HG03039 (cell line): ENCODE results near the gene CTDP1.
"Not testable (repeated sequence)": the region's sequence is repeated elsewhere in the genome, so short reads cannot be mapped to it uniquely, and the experiment has no call there.

Experiments used
- ATAC-seq: cut with Tn5 transposase; IDR thresholded peaks from one replicate; pipeline ENCODE4 v1.9.1; 2021; ENCODE audit warnings: mild to moderate bottlenecking, moderate library complexity; ENCODE audit not compliant: unreplicated experiment

CTDP1 gene

GRCh38 chr18:79697178-79697577 lies 17.6 kb downstream of the CTDP1 start:
- no peak for ATAC-seq

DNA sequence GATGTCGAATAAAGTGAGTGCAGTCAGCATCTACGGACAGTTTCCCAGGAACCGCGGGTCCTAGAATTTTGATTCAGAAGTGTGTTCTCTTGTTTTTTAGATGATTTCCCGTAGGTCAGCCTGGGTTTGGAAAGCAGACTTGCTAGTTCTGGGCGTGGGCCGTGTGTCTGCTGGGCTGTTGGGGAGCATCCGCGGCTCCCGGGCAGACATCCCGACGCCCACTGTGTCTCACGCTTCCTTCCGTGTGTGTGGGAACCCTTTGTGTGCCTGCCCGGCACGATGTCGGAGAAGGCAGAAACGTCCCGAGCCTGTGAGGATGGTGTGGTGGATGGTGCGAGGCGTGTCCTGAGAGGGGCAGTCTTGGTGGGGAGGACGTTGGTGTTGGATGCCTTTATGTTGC lies 18.4 kb downstream of the CTDP1 start:
- ATAC-seq, result no peak

DNA sequence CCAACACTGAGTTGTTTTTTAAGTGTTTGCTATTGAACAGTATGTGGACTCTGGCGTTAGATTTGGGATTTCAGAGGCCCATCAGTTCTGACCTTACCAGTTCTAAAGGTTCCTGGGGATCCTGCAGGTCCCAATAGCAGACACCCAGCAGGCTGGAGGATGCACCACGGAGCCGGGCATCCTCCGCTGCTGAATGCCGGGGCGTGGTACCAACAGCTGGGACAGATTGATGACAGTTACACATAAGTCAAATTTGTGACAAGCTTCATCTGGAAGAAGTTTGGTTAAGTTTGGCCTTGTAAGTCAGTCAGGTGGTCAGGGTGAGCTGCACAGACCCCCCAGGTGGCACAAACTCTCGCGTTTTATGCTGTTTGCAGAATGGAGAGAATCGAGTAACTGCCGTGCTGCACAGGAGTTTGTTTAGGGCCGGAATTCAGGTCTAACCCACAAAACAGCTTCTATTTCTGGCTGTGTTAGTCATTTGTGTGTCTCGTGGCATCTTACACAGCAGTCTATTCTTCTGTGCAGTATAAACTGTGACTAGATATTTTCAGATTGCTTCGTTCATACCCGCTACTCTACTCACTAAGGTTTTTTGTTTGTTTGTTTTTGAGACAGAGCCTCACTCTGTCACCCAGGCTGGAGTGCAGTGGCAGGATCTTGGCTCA lies 19.2 kb downstream of the CTDP1 start:
- no peak for ATAC-seq

DNA sequence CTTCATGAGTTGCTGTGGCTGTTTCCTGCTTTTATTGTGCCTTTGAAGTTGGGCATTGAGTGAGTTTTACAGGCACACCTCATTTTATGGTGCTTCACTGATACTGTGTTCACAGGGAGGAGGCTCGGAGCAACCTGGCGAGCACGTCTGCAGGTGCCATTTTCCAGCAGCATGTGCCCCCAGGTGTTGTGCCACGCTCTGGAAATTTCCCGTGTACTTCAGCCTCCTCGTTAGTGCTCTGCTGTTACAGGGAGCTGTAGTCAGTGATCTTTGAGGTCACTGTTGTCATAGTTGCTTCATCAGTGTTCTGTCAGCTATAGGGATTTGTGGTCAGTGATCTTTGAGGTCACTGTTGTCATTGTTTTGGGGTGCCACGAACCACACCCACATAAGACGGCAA lies 20.1 kb downstream of the CTDP1 start:
- no peak for ATAC-seq

DNA sequence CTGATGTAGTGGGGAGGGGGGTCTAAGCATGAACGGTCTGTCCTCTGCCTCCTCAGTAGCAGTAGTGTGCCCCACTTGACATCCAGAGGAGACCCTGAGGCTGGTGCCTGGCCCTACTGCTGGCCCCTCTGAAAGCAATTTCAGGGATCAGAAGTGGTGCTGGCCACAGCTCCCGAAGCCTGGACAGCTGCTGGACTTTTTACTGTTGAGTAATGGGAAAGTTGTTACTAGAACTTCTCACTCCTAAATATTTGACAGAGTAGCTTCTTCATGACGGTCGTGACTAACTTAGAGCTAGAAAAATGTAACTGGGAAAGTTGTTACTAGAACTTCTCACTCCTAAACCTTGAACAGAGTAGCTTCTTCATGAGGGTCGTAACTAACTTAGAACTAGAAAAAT lies 23.3 kb downstream of the CTDP1 start:
- ATAC-seq, result no peak

GRCh38 chr18:79704631-79705030 lies 25.0 kb downstream of the CTDP1 start:
- no peak for ATAC-seq

GRCh38 chr18:79705272-79705671 lies 25.7 kb downstream of the CTDP1 start:
- no peak for ATAC-seq

GRCh38 chr18:79706006-79706405 lies 26.4 kb downstream of the CTDP1 start:
- ATAC-seq, result no peak

DNA sequence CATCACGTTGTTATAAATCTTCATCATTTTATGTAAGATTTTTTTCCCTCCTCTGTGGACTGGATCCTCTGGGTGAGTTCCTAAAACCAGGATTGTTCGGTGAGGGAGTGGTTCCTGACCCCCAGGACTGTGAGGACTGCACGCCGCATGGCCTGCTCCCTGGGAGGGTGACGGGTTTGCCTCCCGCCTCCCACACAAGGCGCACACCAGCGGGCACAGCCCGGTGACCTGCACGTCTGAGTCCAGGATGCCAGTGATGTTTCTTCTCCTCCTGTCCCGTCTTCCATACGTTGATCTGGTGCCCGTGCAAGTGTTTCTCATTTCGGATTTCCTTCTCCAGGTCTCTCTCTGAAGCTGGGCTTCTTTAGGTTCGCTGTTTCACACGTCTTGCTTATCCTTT lies 27.1 kb downstream of the CTDP1 start:
- ATAC-seq, result no peak

GRCh38 chr18:79707239-79707638 lies 27.6 kb downstream of the CTDP1 start:
- no peak for ATAC-seq

DNA sequence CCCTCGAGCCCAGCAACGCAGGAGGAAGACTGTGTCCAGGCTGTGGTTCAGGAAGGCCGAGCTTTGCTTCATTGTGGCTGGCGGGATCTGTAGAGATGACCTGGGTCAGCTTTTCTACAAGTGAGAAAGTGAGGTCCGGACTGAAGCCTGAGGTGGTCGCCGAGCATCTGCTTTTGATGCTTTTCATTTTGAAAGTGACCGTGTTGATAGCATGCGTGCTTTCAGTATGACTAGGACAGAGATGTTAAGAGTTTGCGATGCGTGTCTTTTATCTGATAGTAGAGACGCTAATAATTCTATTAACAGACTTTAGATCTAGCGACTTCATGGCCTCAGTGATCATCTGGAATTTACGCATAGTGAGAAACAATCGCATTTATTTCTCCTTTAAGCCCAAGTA lies 28.1 kb downstream of the CTDP1 start:
- no peak for ATAC-seq

GRCh38 chr18:79708412-79708811 lies 28.8 kb downstream of the CTDP1 start:
- no peak for ATAC-seq

DNA sequence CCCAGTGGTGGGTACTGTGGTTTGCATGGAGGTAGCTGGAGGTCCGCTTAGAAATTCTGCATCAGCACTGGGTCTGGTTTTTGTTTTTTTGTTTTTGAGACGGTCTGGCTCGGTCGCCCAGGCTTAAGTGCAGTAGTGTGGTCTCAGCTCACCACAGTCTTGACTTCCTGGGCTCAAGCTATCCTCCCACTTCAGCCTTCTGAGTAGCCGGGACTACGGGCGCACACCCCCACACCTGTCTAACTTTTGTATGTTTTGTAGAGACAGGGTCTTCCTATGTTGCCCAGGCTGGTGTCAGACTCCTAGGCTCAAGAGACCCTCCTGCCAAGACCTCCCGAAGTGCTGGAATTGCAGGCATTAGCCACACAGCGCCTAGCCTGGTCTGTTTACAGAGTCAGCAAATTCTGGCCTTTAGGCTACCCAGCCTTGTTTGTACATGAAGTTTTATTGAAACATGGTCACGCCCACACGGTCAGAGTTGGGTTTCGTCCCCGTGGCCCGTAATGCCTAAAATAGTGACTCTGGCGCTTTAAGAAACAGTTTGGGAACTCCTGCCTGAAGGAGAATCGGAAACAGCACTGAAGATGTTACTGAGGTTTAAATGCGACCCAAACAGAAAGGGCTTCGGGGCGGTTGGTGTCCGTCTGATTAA lies 32.7 kb downstream of the CTDP1 start:
- ATAC-seq, result no peak

DNA sequence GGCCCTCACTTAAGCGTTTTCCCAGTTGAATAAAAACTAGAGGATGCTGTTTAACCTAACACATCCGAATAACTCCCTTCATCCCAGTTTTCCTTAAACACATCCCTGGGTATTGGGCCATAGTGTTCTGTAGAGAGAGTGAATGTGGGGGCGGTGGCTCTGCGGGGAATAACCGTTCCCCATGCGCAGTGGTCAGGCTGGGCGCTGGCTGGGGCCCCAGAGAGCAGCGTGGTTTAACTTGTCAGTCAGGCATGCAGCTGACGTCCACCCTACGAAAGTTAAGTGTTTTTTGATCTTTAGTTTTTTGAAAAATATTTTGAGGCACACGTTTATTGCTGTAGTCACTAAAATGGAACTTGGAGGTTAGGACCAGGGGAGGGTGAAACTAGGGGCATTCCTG lies 33.7 kb downstream of the CTDP1 start:
- no peak for ATAC-seq

GRCh38 chr18:79714531-79715240 lies 35.1 kb downstream of the CTDP1 start:
- ATAC-seq, result no peak

DNA sequence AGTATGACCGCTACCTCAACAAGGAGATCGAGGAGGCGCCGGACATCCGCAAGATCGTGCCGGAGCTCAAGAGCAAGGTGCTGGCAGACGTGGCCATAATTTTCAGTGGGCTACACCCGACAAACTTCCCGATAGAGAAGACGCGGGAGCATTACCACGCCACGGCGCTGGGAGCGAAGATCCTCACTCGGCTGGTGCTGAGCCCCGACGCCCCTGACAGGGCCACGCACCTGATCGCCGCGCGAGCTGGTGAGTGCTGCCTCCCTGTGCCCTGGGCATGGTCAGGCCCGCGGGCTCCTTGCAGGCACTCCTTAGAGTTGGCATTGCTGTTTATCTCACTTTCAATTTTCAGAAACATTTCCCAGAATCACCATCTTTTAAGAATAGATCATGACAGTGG lies 35.7 kb downstream of the CTDP1 start:
- ATAC-seq, result no peak

DNA sequence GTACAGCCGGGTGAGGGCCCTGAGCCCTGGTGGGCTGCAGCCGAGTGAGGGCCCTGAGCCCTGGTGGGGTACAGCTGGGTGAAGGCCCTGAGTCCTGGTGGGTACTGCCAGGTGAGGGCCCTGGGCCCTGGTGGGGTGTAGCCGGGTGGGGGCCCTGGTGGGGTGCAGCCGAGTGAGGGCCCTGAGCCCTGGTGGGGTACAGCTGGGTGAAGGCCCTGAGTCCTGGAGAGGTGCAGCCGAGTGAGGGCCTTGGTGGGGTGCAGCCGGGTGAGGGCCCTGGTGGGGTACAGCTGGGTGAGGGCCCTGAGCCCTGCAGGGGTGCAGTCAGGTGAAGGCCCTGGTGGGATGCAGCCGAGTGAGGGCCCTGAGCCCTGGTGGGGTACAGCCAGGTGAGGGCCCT lies 37.5 kb downstream of the CTDP1 start:
- ATAC-seq, result no peak

- ATAC-seq, result no peak
Observed at GRCh38 chr18:79717555-79718074, 38.0 kb downstream of the CTDP1 start.

DNA sequence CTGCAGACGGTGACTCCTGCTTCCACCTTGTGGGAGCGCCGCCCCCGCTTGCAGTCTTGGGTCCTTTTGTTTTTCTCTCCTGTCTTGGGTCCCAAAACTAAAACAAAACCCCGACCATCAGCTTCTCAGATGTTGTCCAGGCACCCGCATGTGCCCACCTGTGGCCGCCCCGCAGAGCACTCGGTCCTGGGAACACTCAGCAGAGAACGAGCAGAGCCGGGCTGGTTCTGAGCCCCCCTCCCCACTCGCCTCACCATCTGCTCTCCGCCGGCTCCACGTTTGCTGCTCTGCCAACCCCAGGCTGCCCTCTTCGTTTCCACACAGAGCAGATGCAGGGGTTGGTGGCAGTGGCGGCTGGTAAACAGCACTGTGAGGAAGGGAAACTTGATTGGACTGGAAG lies 38.5 kb downstream of the CTDP1 start:
- ATAC-seq, result no peak

DNA sequence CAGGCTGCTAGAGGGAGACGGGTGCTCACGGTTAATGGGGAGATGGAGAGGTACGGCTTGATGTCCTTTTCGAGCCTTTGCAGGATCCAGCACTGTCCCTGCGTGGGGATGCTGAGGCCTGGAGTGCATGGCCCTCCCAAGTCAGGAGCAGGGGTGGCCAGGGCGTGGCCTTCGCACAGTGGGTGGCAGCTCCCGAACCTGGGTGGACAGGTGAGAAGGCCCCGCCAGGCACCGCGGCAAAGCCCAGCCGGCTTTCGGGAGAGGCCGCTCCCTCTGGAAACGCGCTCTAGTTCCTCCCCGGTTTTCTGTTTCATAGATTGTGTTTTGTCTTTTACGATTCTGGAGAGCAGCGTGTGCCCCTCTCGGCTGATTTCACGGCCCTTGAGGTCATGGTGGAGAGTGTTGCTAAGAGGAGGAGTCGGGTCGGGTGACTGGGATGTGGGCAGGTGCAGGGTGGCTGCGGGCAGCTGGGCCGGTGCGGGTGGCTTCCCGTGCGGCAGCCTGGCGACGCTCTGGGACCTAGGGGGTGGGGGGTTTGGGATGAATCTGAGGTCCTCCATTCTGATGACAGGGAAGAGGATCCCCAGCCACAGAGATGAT lies 39.4 kb downstream of the CTDP1 start:
- ATAC-seq, result no peak

- not testable (repeated sequence) for ATAC-seq
Observed at GRCh38 chr18:79719478-79720358, 40.1 kb downstream of the CTDP1 start.
